ENCODE results near the gene MICAL2.

The MICAL2 gene

DNA sequence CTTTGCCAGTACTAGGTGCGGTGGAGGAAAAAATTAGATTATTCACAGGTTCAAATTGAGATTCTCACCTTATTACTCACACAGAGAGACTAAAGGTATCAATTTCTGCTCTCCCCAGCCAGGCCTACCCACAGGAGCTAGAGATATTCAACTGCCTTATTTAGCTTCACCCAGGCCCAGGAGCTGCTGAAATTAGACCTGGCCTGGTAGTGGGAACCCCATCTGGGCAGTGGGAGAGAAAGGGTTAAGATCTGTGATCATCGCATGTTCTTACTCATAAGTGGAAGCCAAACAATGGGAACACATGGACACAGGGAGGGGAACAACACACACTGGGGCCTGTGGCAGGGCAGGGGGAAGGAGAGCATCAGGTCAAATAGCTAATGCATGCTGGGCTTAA lies 20.9 kb upstream of the MICAL2 start:
- H3K27me3 Mint-ChIP-seq: no peaks in the 10 kb centered on the region
- H3K36me3 Mint-ChIP-seq: no peaks in the 10 kb centered on the region
- peaks cover 53% of the 10 kb centered on the region for H3K4me1 Mint-ChIP-seq
- H3K4me3 Mint-ChIP-seq: no peak overlapping the region
- no peaks in the 10 kb centered on the region for H3K9me3 Mint-ChIP-seq
- no peak overlapping the region for H3K27ac Mint-ChIP-seq

DNA sequence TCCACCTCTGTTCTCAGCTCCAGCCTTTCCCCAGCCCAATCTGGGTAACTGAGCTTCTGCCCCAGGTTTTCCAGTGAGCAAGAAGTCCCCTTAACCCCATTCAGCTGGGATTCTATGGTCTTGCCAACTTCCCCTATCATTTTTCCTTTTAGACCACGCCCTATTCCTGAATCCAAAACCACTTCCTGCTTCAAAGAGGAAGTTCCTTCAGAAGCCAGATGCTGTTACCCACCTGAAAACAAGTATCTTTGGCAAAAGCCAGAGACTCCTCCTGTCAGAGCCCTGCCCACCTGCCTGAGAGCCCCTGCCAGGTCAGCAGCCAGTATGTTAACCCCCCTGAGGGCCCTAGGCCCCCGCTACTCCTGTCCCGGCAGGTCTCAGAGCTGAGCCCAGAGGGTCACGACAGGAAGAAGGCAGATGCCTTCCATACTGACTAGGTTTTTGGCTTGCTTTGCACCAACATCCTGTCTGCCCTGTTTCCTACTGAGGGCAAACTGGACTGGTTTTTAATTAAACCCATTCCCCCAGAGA lies 20.3 kb upstream of the MICAL2 start:
- Mint-ChIP-seq H3K4me3 (no peak overlapping the region), H3K4me1 (peaks cover 53% of the 10 kb centered on the region), H3K36me3 (no peaks in the 10 kb centered on the region), H3K27me3 (no peaks in the 10 kb centered on the region), H3K27ac (peak overlapping the region; percentile 25), H3K9me3 (no peaks in the 10 kb centered on the region)

DNA sequence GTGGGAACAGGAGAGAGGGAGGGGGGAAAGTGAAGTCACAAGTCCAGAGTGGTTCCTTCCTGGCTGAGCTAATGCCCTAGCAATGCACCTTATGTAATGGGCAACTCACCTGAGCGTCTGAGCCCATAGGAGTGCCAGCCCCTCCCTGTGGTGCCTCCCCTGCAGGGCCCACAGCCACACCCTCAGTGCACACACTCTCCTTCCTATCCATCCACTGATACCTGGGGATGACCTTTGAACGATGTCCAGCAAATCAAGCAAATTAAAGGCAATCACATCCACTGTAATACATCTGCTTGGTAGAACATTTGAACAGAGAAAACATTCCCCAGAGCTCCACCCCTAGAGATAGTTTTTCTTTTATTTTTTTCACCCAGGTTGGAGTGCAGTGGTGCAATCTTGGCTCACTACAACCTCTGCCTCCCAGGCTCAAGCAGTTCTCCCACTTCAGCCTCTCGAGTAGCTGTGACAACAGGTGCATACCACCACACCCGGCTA lies 19.6 kb upstream of the MICAL2 start:
- Mint-ChIP-seq H3K4me1 (peaks cover 49% of the 10 kb centered on the region), H3K27ac (peak overlapping the region; percentile 13), H3K27me3 (no peaks in the 10 kb centered on the region), H3K9me3 (no peaks in the 10 kb centered on the region), H3K4me3 (no peak overlapping the region), H3K36me3 (no peaks in the 10 kb centered on the region)

DNA sequence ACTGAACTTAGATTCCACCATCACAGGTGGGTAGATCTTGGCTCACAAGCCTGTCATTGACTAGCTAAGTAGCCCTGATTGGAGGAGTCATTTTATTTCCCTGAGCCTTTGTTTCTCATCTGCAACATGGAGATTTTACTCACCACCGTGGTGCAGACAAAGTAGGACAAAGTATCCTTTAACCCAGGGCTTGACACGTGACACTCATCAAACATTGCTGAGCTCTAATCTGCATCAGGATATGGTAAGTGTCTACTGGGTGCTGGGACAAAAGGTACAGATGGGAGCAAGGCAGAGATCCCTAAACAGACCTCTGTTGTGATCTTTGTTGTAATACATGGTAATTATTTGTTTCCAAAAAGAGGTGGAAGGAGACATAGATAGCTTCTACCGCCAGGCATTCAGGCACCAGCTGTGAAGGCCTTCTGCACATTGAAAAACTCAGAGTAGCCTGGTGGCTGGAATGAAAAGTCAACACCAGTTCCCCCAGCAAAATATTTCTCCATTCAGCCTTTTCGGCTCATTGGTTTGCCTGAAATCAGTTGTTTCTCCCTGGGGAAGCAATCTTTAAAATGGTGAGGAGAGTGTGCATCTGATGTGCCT lies 18.3 kb upstream of the MICAL2 start:
- H3K36me3 Mint-ChIP-seq: no peaks in the 10 kb centered on the region
- no peak overlapping the region for H3K4me3 Mint-ChIP-seq
- H3K9me3 Mint-ChIP-seq: no peaks in the 10 kb centered on the region
- H3K27ac Mint-ChIP-seq: no peak overlapping the region
- no peaks in the 10 kb centered on the region for H3K27me3 Mint-ChIP-seq
- peaks cover 37% of the 10 kb centered on the region for H3K4me1 Mint-ChIP-seq

DNA sequence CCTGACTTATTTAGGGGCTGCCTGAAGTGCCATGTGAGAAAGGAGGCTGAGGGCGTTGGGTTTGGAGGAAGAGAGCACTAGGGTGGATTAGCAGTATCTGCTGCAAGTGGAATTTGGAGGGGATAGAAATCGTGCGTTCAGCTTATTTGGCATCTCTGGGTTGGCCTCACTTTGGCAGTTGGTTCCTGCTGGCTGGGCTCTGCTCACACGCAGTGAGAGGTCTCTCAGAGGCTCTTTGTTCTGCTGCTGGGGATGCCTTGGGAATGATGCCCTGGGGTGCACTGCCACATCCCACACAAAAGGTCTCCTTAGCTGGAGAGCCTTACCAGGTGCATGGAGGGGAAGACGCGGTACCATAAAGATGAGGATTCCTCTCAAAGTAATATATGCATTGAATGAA lies 17.7 kb upstream of the MICAL2 start:
- no peaks in the 10 kb centered on the region for H3K36me3 Mint-ChIP-seq
- no peak overlapping the region for H3K4me3 Mint-ChIP-seq
- H3K27ac Mint-ChIP-seq: no peak overlapping the region
- H3K27me3 Mint-ChIP-seq: no peaks in the 10 kb centered on the region
- no peaks in the 10 kb centered on the region for H3K9me3 Mint-ChIP-seq
- peaks cover 30% of the 10 kb centered on the region for H3K4me1 Mint-ChIP-seq

DNA sequence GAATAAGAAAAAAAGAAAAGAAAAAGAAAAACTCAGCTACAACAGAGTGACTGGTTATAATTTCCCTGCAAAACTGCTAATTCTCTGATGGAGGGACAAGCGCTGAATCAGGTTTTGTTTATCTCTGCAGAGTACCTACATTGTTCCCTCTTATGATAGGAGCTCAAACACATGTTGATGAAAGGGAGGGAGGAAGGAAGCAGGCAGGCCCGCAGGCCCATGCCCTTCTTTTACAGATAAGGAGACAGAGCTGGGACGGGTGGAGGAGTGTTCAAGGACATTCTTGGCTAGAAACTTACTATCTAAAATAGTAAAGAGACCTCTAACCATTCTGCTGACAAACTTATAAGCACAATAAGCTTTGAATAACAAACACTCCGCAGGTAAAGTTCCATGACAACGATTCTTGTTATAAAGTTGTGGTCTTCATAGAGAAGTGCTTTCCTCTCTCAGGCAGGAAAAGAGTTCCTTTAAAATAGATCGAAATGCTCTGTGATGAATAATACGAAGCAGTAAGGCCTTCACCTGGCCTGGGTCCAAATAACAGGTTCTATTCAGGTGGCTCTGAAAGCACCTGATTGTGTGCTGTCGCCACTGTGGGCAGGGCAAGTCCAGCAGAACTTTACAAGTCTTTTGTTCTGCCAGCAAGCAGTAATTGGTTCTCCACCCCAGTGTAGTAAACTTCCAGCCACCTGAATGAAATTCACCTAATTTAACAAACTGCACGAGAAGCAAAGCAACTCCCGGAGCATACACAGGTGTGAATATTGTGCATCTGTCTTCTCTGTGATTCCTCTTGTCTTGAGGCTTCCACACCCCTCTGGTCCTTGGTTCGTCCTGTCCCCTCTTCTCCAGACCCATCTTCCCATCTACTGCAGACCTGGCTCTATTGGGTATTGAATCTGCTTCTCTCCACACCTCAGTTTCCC lies 15.3 kb upstream of the MICAL2 start:
- Mint-ChIP-seq H3K4me1 (peaks cover 14% of the 10 kb centered on the region), H3K27me3 (no peaks in the 10 kb centered on the region), H3K4me3 (no peak overlapping the region), H3K9me3 (no peaks in the 10 kb centered on the region), H3K36me3 (no peaks in the 10 kb centered on the region), H3K27ac (no peak overlapping the region)

DNA sequence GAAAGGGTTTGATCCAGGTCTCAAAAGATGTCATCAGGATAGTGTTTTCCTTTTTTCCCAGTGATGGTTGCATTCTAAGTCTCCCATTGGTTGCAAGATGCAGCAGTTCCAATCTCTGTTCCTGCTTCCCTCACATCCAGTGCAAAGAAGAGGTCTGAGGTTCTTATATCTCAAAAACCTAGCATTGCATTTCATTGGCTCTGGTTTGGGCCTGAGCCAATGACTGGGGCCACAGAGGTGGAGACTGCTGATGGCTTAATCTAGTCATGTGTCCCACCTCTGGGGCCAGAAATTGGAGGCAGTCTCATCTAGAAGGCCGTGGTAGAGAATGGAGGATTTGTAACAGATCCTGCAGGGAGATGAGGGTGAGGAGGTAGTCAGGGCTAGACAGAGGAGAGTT lies 13.2 kb upstream of the MICAL2 start:
- Mint-ChIP-seq H3K4me3 (no peak overlapping the region), H3K27ac (no peak overlapping the region), H3K9me3 (no peaks in the 10 kb centered on the region), H3K27me3 (peaks cover 2% of the 10 kb centered on the region), H3K36me3 (no peaks in the 10 kb centered on the region), H3K4me1 (no peaks in the 10 kb centered on the region)

DNA sequence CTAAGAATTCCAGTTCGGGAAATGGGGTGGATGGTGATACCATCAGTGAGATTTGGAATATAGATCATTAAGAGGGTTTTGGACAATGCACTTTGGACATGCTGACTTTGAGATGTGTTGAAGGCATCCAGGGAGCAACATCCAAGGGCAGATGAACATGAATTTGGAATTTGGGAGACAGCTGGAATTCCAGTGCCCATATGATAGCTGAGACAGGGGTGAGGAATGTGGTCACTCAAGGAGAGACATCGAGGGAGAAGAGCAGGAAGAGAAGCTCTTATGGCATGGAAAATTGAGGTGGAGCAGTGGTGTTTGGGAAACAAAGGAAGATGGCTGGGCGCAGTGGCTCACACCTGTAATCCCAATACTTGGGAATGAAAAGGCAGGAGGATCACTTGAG lies 11.8 kb upstream of the MICAL2 start:
- Mint-ChIP-seq H3K27me3 (peaks cover 2% of the 10 kb centered on the region), H3K4me1 (no peaks in the 10 kb centered on the region), H3K27ac (no peak overlapping the region), H3K36me3 (no peaks in the 10 kb centered on the region), H3K4me3 (no peak overlapping the region), H3K9me3 (no peaks in the 10 kb centered on the region)

DNA sequence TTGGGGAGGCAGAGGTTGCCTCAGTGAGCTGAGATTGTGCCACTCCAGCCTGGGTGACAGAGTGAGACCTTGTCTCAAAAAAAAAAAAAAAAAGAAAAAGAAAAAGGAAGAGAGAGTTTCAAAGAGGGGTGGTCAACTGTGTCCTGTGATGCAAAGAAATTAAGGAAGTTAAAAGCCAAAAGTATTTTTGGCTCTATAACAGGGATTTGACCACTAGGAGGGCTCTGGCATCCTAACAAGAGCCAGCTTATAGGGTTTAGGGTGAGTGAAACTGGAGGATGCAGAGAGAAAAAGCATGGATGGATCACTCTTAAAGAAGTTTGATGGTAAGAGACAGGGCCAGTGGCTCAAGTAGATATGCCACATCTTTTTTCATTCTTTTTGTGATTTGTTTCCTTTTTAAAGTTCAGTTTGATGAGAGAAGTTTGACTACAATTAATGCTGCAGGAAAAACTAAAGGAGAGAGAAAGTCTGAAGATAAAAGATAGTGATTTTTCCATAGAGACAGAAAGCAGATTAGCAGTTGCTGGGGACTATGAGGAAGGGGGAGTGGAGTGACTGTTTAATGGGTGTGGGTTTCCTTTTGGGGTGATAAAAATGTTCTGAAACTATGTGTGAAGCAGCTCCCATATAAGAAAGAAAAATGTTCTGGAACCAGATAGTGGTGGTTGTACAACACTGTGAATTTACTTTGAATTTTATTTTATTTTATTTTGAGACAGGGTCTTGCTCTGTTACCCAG lies 11.1 kb upstream of the MICAL2 start:
- Mint-ChIP-seq H3K4me3 (no peak overlapping the region), H3K36me3 (no peaks in the 10 kb centered on the region), H3K4me1 (no peaks in the 10 kb centered on the region), H3K27me3 (peaks cover 2% of the 10 kb centered on the region), H3K27ac (peak overlapping the region; percentile 20), H3K9me3 (no peaks in the 10 kb centered on the region)

DNA sequence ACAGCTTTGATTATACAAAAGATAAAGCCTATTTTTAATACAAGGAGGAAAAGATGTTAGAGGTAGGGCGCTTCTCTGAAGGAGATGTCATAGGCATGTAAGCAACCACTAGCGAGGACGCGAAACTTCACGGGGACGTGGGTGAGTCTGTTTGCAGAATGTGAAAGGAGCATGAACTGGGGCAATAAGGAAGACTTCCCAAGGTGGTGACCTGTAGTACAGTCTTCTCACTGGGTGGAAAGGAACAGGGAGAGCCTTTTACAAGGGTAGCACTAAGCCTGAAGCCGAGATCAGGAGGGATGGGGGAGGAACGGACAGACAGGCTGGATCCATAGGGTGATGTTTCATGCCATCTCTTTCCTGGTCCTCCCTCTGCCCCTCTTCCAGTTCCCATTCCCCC lies 10.0 kb upstream of the MICAL2 start:
- no peaks in the 10 kb centered on the region for H3K4me1 Mint-ChIP-seq
- H3K36me3 Mint-ChIP-seq: no peaks in the 10 kb centered on the region
- H3K9me3 Mint-ChIP-seq: no peaks in the 10 kb centered on the region
- H3K27me3 Mint-ChIP-seq: peaks cover 2% of the 10 kb centered on the region
- H3K4me3 Mint-ChIP-seq: no peak overlapping the region
- no peak overlapping the region for H3K27ac Mint-ChIP-seq

DNA sequence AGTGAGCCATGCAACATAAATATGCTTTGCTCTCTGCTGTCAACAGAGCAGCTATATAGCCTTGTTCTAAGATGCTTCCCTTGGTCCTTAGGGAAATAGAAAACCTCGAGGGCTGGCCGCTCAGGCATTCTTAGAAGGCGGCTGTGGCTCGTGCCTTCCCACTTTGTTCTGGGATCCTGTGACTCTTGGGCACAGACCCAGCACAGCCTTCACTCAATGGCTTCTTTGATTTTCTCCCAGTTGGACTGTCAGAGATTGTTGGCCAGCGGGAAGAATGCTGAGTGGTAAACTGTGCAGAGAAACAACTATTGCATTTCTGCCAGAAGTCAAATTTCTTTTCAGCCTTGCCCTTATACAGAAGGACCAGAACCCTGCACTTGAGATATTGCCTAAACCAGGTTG lies 9.5 kb upstream of the MICAL2 start:
- no peaks in the 10 kb centered on the region for H3K4me1 Mint-ChIP-seq
- H3K9me3 Mint-ChIP-seq: no peaks in the 10 kb centered on the region
- H3K27ac Mint-ChIP-seq: no peak overlapping the region

DNA sequence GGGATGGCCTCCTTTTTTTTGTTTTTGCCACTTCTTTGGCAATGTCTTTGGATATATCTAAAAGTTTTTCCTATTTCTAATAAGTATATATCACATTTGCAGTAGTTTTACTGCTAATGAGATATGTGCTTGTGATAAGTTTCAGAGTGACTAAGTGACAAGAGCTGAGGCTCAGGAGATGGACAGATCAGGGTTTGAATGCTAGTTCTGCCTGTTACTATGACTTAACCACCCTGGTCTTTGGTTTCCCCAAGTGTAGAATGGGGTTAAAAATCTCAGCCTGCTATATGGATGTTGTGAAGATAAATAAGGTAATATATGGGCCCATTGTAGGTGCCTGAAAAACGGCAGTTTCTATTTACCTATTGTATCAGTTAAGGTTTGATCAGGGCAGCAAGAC lies 9.1 kb upstream of the MICAL2 start:
- no peaks in the 10 kb centered on the region for H3K4me1 Mint-ChIP-seq
- H3K9me3 Mint-ChIP-seq: no peaks in the 10 kb centered on the region
- H3K4me3 Mint-ChIP-seq: no peak overlapping the region
- H3K27me3 Mint-ChIP-seq: peaks cover 2% of the 10 kb centered on the region
- no peak overlapping the region for H3K27ac Mint-ChIP-seq
- H3K36me3 Mint-ChIP-seq: no peaks in the 10 kb centered on the region

More for the DNA sequence above, 9.5 kb upstream of the MICAL2 start:
- Mint-ChIP-seq H3K27me3 (peaks cover 2% of the 10 kb centered on the region), H3K36me3 (no peaks in the 10 kb centered on the region), H3K4me3 (no peak overlapping the region)

DNA sequence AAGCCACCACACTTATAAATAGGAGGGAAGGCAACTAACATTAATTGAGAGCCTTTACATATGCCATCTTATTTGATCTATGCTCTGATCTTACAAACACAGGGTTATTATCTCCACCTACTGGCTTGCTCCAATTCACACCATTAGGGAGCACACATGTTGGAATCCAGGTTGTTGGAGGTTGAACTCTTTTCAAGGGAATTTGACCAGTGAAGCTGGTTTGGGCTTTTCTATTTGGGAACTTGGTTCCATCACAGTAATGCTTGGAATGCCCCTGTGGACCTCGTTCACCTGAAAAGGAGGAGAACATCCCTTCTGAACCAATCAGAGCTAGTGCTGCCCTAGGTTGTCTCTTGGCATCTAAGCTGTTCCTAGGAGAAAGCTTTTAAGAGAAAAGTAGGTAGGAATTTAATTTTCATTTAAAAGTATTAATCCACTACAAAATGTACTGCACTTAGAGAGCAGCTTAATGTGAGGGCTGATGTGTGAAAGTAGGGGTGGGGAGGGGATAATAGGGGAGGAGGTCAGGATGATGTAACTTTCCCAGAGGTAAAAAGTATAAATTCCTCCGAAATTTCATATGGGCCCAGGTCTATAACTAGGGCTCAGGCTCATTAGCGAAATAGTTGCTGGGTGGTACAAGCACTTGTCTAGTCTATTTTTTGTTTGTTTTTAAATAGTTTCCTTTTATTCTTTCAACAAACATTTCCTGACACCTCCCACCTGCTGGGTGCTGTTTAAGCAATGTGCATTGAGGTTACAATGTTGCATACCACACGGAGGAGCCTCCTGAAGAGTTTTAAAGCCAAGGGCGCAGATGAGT lies 7.6 kb upstream of the MICAL2 start:
- H3K4me1 Mint-ChIP-seq: no peaks in the 10 kb centered on the region
- H3K27ac Mint-ChIP-seq: no peak overlapping the region
- H3K9me3 Mint-ChIP-seq: no peaks in the 10 kb centered on the region
- H3K27me3 Mint-ChIP-seq: peaks cover 2% of the 10 kb centered on the region
- no peaks in the 10 kb centered on the region for H3K36me3 Mint-ChIP-seq
- H3K4me3 Mint-ChIP-seq: no peak overlapping the region

DNA sequence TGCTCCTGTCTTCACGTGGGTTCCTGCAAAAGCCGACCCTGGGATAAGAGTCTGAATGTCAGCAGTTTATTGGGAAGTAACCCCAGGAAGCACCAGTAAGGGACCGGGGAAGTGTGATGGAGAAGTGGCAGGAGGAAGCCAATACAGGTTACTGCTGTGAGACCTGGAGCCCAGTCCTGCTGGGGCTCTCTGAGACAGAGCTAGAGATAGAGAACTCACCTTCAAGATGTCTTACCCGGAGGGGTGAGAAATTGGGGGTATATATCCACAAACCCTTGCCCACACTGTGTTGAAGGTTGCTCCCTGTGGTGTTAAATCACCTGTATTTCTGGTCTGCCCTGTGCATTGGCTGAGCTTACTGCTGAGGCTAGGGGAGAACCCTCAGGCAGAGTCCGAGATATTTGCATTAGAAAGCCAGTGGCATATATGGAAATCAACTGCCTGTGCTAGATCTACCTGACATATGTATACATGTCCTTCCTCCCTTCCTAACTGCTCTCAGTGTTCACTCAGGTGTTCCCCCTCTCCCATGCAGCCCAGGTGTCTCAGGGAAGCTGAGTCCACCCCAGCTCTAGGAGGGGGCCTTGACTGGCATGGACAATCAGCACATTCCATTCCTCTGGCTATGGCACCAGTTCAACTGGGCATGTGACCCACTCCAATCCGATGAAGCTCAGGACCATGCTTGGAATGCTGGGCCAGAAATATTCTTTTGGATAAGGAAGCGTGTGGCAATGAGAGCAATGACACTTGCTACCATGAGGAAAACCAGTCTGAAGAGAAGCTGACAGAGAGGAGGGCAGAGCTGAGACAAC lies 6.8 kb upstream of the MICAL2 start:
- Mint-ChIP-seq H3K27me3 (peaks cover 2% of the 10 kb centered on the region), H3K36me3 (no peaks in the 10 kb centered on the region), H3K27ac (no peak overlapping the region), H3K4me1 (no peaks in the 10 kb centered on the region), H3K9me3 (no peaks in the 10 kb centered on the region), H3K4me3 (no peak overlapping the region)

All from activated naive CD4-positive, alpha-beta T cell treated with anti-CD3 and anti-CD28 coated beads, Interleukin-2, amount 50 U/mL, for 24 hours (primary cell).